Spleen (tissue), 11 donors: ENCODE results near the gene ASTL. TPM values are rescaled to one million over a fixed set of nuclear protein-coding genes. Genes with fewer than 3 reads are reported as not detected.

Experiments used
- DNase-seq: peaks from one replicate; pipeline ENCODE4 v3.0.0-alpha.2; 2020
- H3K27ac ChIP-seq, 8 donors: fragments of 200-600 bp; sonication (generic) in 7 of 8; 1 replicate in 4 of 8; 2 replicates in 4 of 8; pipeline versions ENCODE4 v1.5.0 to v1.8.0; 2016 to 2021; ENCODE audit warnings: inconsistent platforms in 4 of 8, mild to moderate bottlenecking in 4 of 8, moderate library complexity in 1 of 8
- H3K27me3 ChIP-seq, 7 donors: fragments of 200-600 bp; sonication (generic) in 6 of 7; replicated peaks in 1 of 7; 1 replicate in 4 of 7; 2 replicates in 3 of 7; pipeline versions ENCODE4 v1.5.0 to v1.8.0; 2016 to 2021; ENCODE audit warnings: inconsistent platforms in 3 of 7, mild to moderate bottlenecking in 1 of 7
- H3K36me3 ChIP-seq, 6 donors: fragments of 200-600 bp; sonication (generic) in 5 of 6; 1 replicate in 4 of 6; 2 replicates in 2 of 6; pipeline versions ENCODE4 v1.5.0 to v1.8.0; 2016 to 2021; ENCODE audit warnings: inconsistent platforms in 2 of 6
- H3K4me1 ChIP-seq, 6 donors: fragments of 200-600 bp; sonication (generic) in 5 of 6; 1 replicate in 3 of 6; 2 replicates in 3 of 6; pipeline versions ENCODE4 v1.5.0 to v1.8.0; 2016 to 2021; ENCODE audit warnings: inconsistent platforms in 3 of 6
- H3K4me3 ChIP-seq, 8 donors: fragments of 200-600 bp; sonication (generic) in 7 of 8; 1 replicate in 4 of 8; 2 replicates in 4 of 8; pipeline versions ENCODE4 v1.5.0 to v1.8.0; 2016 to 2021; ENCODE audit warnings: inconsistent platforms in 4 of 8, mild to moderate bottlenecking in 4 of 8, moderate library complexity in 2 of 8
- H3K9me3 ChIP-seq, 8 donors: fragments of 200-600 bp; sonication (generic) in 7 of 8; 1 replicate in 4 of 8; 2 replicates in 4 of 8; pipeline versions ENCODE4 v1.5.0 to v1.8.0; 2016 to 2021; ENCODE audit warnings: inconsistent platforms in 4 of 8
- CTCF ChIP-seq, 11 experiments: fragments of 200-600 bp in 7 of 11; fragments of 450-650 bp in 4 of 11; sonication (generic) in 4 of 11; IDR thresholded peaks in 8 of 11; conservative IDR thresholded peaks in 3 of 11; 1 replicate in 7 of 11; 2 replicates in 4 of 11; pipeline versions ENCODE4 v1.4.0 to v1.8.0; 2016 to 2021; ENCODE audit warnings: antibody characterized with exemption in 11 of 11, inconsistent platforms in 4 of 11, mild to moderate bottlenecking in 1 of 11
- POLR2A ChIP-seq, 3 donors: fragments of 450-650 bp; IDR thresholded peaks; one replicate each; pipeline ENCODE4 v1.5.1; 2017; ENCODE audit warnings: antibody characterized with exemption in 3 of 3, mild to moderate bottlenecking in 1 of 3
- POLR2AphosphoS5 ChIP-seq, 3 donors: sonication (generic); formaldehyde crosslinking; IDR thresholded peaks; one replicate each; pipeline ENCODE4 v1.5.1; 2017; ENCODE audit warnings: antibody characterized with exemption in 3 of 3
- WGBS, 5 donors: extraction: QIAGEN DNeasy Blood & Tissue Kit in 3 of 5; methylation state at CpG; one replicate each; pipeline versions ENCODE4 v1.1.5 to v1.1.7; 2013 to 2018; 5-methylcytosine and 5-hydroxymethylcytosine counted together
- intact Hi-C: fragments of 100-400 bp; cut with DNase I; formaldehyde crosslinking; loops from one replicate; pipeline ENCODE4 v1.15.0; 2023; ENCODE audit warnings: low total_unique reads
- polyA plus RNA-seq, 3 donors: library from polyadenylated mRNA; stranded (reverse); fragments of 200-250 nt; gene quantifications; one replicate each; pipeline ENCODE4 v1.2.1, GENCODE V29; 2013
- total RNA-seq, 7 donors: library from RNA; depleted of rRNA in 3 of 7; stranded (reverse); fragments of >200 nt in 3 of 7; fragmentation: NEBNext Ultra II Directional in 4 of 7; extraction: Animal tissue kit (Norgen Biotek cat#: 25700) in 4 of 7; gene quantifications; one replicate each; pipeline versions ENCODE4 v1.1.0 to v1.2.1, GENCODE V29; 2016 to 2021
- donor health status: healthy with polysubstance abuse.
- donor health status: DM: no; HTN: no; CAD: no; lungs with moderate emphysema.
- donor health status: DM: no; HTN: no; CAD: no.
- donor health status: Bipolar disorder and iron deficiency.
- donor health status: healthy.
- donor health status: DM: no; HTN: no; CAD: no.
- donor health status: DM: yes; HTN: yes; CAD: no.

ASTL gene
- total and polyA plus RNA-seq, 10 donors = 0.24 to 2.2 (median 0.52) TPM; not detected in 1

- H3K4me1 ChIP-seq = peaks cover 14 to 67% (median 43%) of the 10 kb centered on the region in 6 donors
- WGBS, 5 donors = 88 to 93% (median 92%) methylated on average over 7 of the region's 7 CpGs
- H3K4me3 ChIP-seq = no peak overlapping the region
- H3K27me3 ChIP-seq = no peaks in the 10 kb centered on the region
- H3K27ac ChIP-seq = no peak overlapping the region
- intact Hi-C loops = no loop called here
- no peak for TF ChIP-seq POLR2AphosphoS5 (IDR thresholded peaks at IDR 0.05)
- H3K9me3 ChIP-seq = no peaks in the 10 kb centered on the region
- peak; percentile 74 for DNase-seq
- H3K36me3 ChIP-seq = no peaks in the 10 kb centered on the region
These were observed 15.0 kb upstream of the ASTL start for GRCh38 chr2:96153291-96153713.

- DNase-seq = peak; percentile 74
- Histone ChIP-seq H3K27ac (no peak overlapping the region), H3K36me3 (no peaks in the 10 kb centered on the region), H3K27me3 (no peaks in the 10 kb centered on the region), H3K4me1 (peaks cover 16 to 67% (median 43%) of the 10 kb centered on the region in 6 donors), H3K4me3 (no peak overlapping the region), H3K9me3 (no peaks in the 10 kb centered on the region)
- no peak for TF ChIP-seq POLR2AphosphoS5 (IDR thresholded peaks at IDR 0.05)
- no peak for TF ChIP-seq CTCF (IDR thresholded peaks at IDR 0.05 in 8 of 11, conservative IDR thresholded peaks at IDR 0.05 in 3 of 11)
- TF ChIP-seq POLR2A (IDR thresholded peaks at IDR 0.05) = no peak
- intact Hi-C loops = no loop called here
- 78 to 83% (median 82%) methylated on average over 13 of the region's 13 CpGs for WGBS, 5 donors
These were observed 14.2 kb upstream of the ASTL start for GRCh38 chr2:96152304-96153161.

- H3K4me3 ChIP-seq = no peak overlapping the region
- intact Hi-C loops = no loop called here
- 78 to 87% (median 84%) methylated on average over 9 of the region's 9 CpGs for WGBS, 5 donors
- DNase-seq = peak; percentile 51
- no peak for TF ChIP-seq POLR2AphosphoS5 (IDR thresholded peaks at IDR 0.05)
- TF ChIP-seq POLR2A (IDR thresholded peaks at IDR 0.05) = no peak
- no peak for TF ChIP-seq CTCF (IDR thresholded peaks at IDR 0.05 in 8 of 11, conservative IDR thresholded peaks at IDR 0.05 in 3 of 11)
- H3K4me1 ChIP-seq = peaks cover 16 to 67% (median 43%) of the 10 kb centered on the region in 6 donors
- H3K36me3 ChIP-seq = no peaks in the 10 kb centered on the region
- H3K9me3 ChIP-seq = no peaks in the 10 kb centered on the region
- peak overlapping the region in 3 of 8 donors; percentile 30 to 51 (median 48) for H3K27ac ChIP-seq
- no peaks in the 10 kb centered on the region for H3K27me3 ChIP-seq
These were observed 13.4 kb upstream of the ASTL start for GRCh38 chr2:96151595-96152303.

GRCh38 chr2:96150791-96151594, 12.7 kb upstream of the ASTL start:
- no peaks in the 10 kb centered on the region for H3K9me3 ChIP-seq
- H3K27ac ChIP-seq = peak overlapping the region in 3 of 8 donors; percentile 30 to 51 (median 48)
- no peak for TF ChIP-seq POLR2AphosphoS5 (IDR thresholded peaks at IDR 0.05)
- no peak for TF ChIP-seq POLR2A (IDR thresholded peaks at IDR 0.05)
- no peak for TF ChIP-seq CTCF (IDR thresholded peaks at IDR 0.05 in 8 of 11, conservative IDR thresholded peaks at IDR 0.05 in 3 of 11)
- H3K27me3 ChIP-seq = no peaks in the 10 kb centered on the region
- DNase-seq = peak; percentile 71
- intact Hi-C loops = no loop called here
- 87 to 93% (median 89%) methylated on average over 10 to 14 of the region's 14 CpGs for WGBS, 5 donors
- no peaks in the 10 kb centered on the region for H3K36me3 ChIP-seq
- H3K4me3 ChIP-seq = no peak overlapping the region
- peaks cover 23 to 67% (median 43%) of the 10 kb centered on the region in 6 donors for H3K4me1 ChIP-seq
